A673 (cell line): ENCODE results near the gene AMPH. TPM values are rescaled to one million over a fixed set of nuclear protein-coding genes. Genes with fewer than 3 reads are reported as not detected.

Source experiments
- BruUV-seq: library from RNA; stranded (reverse); fragments of 400-500 nt; replicated peaks from 2 replicates; lab custom pipeline; 2021; lab: Mats Ljungman, UMichigan
- CTCF ChIA-PET: fragments of 300-600 bp; sonication (Branson Sonifier 250); formaldehyde crosslinking; loops from one replicate; lab custom pipeline; 2022; ENCODE audit warnings: antibody characterized with exemption; lab: Charles Lee
- POLR2A ChIA-PET: fragments of 300-600 bp; sonication (Branson Sonifier 250); formaldehyde crosslinking; loops from one replicate; lab custom pipeline; 2022; ENCODE audit warnings: antibody characterized with exemption; ENCODE audit not compliant: low non-redundant PET; lab: Charles Lee
- DNase-seq: peaks from one replicate; pipeline ENCODE4 v3.0.0-alpha.2; 2015; ENCODE audit warnings: low spot score
- H3K27ac ChIP-seq: fragments of 200-600 bp; sonication (generic); 2 replicates; pipeline ENCODE4 v1.5.1; 2016; ENCODE audit warnings: mixed run types, low read depth, mild to moderate bottlenecking, mixed read lengths, antibody characterized with exemption, low read length; ENCODE audit not compliant: poor library complexity, severe bottlenecking
- H3K27me3 ChIP-seq: fragments of 200-600 bp; sonication (generic); replicated peaks from 2 replicates; pipeline ENCODE4 v1.6.1; 2017; ENCODE audit warnings: mixed run types, low read depth, mild to moderate bottlenecking, mixed read lengths, antibody characterized with exemption, low read length; ENCODE audit not compliant: insufficient read depth, poor library complexity
- H3K36me3 ChIP-seq: fragments of 200-600 bp; sonication (generic); 2 replicates; pipeline ENCODE4 v1.6.1; 2016; ENCODE audit warnings: mixed run types, mild to moderate bottlenecking, mixed read lengths, antibody characterized with exemption, low read length; ENCODE audit not compliant: insufficient read depth, poor library complexity, severe bottlenecking
- H3K4me1 ChIP-seq: fragments of 200-600 bp; sonication (generic); 2 replicates; pipeline ENCODE4 v1.6.1; 2017; ENCODE audit warnings: mixed run types, mild to moderate bottlenecking, mixed read lengths, antibody characterized with exemption, low read length; ENCODE audit not compliant: insufficient read depth, poor library complexity, severe bottlenecking
- H3K4me3 ChIP-seq: fragments of 200-600 bp; sonication (generic); 2 replicates; pipeline ENCODE4 v1.5.1; 2016; ENCODE audit warnings: low read depth, mixed run types, mild to moderate bottlenecking, mixed read lengths, low read length; ENCODE audit not compliant: poor library complexity, severe bottlenecking
- H3K9me3 ChIP-seq: fragments of 200-600 bp; sonication (generic); 2 replicates; pipeline ENCODE4 v1.6.1; 2016; ENCODE audit warnings: mixed run types, low read depth, mild to moderate bottlenecking, mixed read lengths, antibody characterized with exemption, low read length; ENCODE audit not compliant: poor library complexity, severe bottlenecking
- CTCF ChIP-seq: fragments of 300-800, 200-600 bp; sonication (generic); conservative IDR thresholded peaks from 2 replicates; pipeline ENCODE4 v1.5.1; 2017; ENCODE audit warnings: low read depth, mild to moderate bottlenecking, antibody characterized with exemption, low read length, moderate library complexity, mixed read lengths
- EZH2 ChIP-seq: fragments of 200-600 bp; sonication (generic); IDR thresholded peaks from 2 replicates; pipeline ENCODE4 v1.6.1; 2017; ENCODE audit warnings: borderline replicate concordance, low read depth, mild to moderate bottlenecking, mixed read lengths, antibody characterized with exemption, low read length; ENCODE audit not compliant: poor library complexity, severe bottlenecking
- intact Hi-C: fragments of 100-400 bp; cut with micrococcal nuclease; formaldehyde crosslinking; loops from one replicate; pipeline ENCODE4 v1.10.0; 2022; ENCODE audit not compliant: unreplicated experiment
- total RNA-seq: library from RNA; stranded (reverse); gene quantifications from 2 replicates; pipeline ENCODE4 v1.2.3, GENCODE V29; 2021

AMPH gene
- total RNA-seq, 1 experiment from 2014 or later = 2.1 TPM

- TF ChIP-seq EZH2 = no peak
- intact Hi-C loops = no loop called here
- Histone ChIP-seq H3K27me3 (no peaks in the 10 kb centered on the region), H3K27ac (no peak overlapping the region), H3K4me1 (no peaks in the 10 kb centered on the region), H3K36me3 (no peaks in the 10 kb centered on the region), H3K9me3 (no peaks in the 10 kb centered on the region), H3K4me3 (no peak overlapping the region)
- DNase-seq = no peak
- BruUV-seq = no TSS peak
- ChIA-PET CTCF (no interaction called here), POLR2A (no interaction called here)
These were observed 165.2 kb downstream of the AMPH start for GRCh38 chr7:38465956-38466355.

DNA sequence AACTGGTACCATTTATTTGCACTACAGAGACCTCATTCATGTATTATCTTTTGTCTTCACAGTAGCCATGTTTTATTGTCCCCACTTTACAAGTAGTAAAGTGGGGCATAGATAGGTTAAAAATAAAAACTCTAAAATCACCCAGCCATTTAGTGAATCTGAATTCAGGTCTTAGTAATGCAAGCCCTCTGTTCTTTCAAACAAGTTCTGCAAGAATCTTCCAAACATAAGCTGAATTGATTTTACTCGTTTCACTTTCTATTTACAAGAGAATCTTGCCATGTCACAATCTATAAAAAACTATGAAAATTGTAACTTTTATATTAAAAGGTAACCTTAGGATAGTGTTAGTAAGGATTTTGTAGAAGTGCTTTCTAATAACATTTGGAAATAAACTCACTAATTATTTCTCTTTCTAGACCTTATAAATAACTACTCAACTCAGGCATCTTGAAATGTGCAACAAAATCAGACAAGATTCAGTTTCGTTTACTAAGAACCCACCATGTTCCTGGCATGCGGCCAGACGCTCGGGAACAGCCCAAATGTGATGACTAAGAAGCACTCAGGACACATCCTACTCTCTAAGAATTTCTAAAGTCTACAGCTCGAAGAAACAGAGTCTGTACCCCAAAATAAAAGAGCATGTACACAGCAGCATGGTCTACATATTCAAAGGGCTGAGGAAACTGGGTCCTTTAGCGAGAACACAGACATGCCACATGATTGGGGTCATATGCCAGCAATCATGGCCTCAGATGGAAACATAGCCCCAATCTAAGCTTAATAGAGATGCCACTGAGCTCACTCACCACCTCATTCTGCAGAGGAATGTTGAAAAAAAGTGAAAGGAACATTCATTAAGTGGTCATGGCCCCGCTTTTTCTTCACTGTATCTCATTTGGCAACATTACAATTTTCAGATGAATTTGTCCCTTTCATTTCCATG, 167.6 kb downstream of the AMPH start:
- intact Hi-C loops = no loop called here
- POLR2A ChIA-PET = no interaction called here
- TF ChIP-seq CTCF (no peak), EZH2 (no peak)
- H3K27ac ChIP-seq = no peak overlapping the region
- no peaks in the 10 kb centered on the region for H3K27me3 ChIP-seq
- H3K4me3 ChIP-seq = no peak overlapping the region
- H3K36me3 ChIP-seq = no peaks in the 10 kb centered on the region
- H3K9me3 ChIP-seq = no peaks in the 10 kb centered on the region
- DNase-seq = peak; percentile 69
- CTCF ChIA-PET = no interaction called here
- H3K4me1 ChIP-seq = no peaks in the 10 kb centered on the region
- BruUV-seq = no TSS peak

DNA sequence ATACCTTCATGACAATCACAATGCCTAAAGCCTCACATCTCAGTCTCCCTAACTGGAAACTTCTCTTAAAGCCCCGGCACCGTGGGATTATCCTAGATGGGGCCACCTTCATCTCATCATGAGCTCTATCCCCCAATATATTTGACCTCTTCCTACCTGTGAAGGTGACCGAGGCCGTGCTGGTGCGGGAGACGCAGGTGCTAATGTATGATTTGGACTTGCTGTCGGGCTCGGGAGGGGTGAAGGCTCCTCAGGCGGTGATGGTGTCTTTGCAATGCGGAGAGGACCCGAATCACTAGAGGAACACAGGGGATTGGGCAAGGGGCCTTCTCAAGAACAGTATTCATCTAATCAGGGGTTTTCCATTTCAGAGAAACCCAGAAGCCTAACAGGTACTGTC, 168.4 kb downstream of the AMPH start:
- POLR2A ChIA-PET = interaction anchor here (0.6 kb wide), 1 partner anchor 11 kb away, joined by 3 read pairs; no protein-coding TSS in a partner anchor
- Histone ChIP-seq H3K36me3 (no peaks in the 10 kb centered on the region), H3K27me3 (no peaks in the 10 kb centered on the region), H3K27ac (no peak overlapping the region), H3K4me3 (no peak overlapping the region), H3K9me3 (no peaks in the 10 kb centered on the region), H3K4me1 (no peaks in the 10 kb centered on the region)
- no TSS peak for BruUV-seq
- intact Hi-C loops = no loop called here
- TF ChIP-seq EZH2 (no peak), CTCF (no peak)
- no peak for DNase-seq
- CTCF ChIA-PET = no interaction called here

DNA sequence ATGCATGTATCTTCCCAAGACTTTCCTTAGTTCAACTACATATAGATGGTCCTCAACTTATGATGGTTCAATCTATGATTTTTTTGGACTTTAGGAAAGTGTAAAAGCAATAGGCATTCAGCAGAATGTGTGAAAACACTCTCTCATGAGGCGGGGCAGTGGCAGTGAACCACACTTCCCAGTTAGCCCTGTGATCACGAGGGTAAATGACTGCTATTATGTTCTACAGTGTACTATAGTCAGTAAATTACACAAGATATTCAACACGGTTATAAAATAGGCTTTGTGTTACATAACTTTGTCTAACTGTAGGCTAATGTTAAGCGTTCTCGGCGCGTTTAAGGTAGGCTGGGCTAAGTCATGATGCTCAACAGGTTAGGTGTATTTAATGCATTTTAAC, 169.3 kb downstream of the AMPH start:
- no TSS peak for BruUV-seq
- DNase-seq = no peak
- Histone ChIP-seq H3K9me3 (no peaks in the 10 kb centered on the region), H3K4me1 (no peaks in the 10 kb centered on the region), H3K4me3 (no peak overlapping the region), H3K27me3 (no peaks in the 10 kb centered on the region), H3K36me3 (no peaks in the 10 kb centered on the region), H3K27ac (no peak overlapping the region)
- CTCF ChIA-PET = no interaction called here
- POLR2A ChIA-PET = no interaction called here
- intact Hi-C loops = no loop called here
- TF ChIP-seq CTCF (no peak), EZH2 (no peak)
